Parathyroid adenoma (tissue), 2 donors: ENCODE measurements around the gene NDUFAF2.

Source experiments
- H2AFZ ChIP-seq: fragments of 300-600 bp; sonication (generic); one replicate; pipeline ENCODE4 v1.7.0; 2017; ENCODE audit warnings: antibody characterized with exemption, mild to moderate bottlenecking
- H3K27ac ChIP-seq: fragments of 300-600 bp; sonication (generic); one replicate; pipeline ENCODE4 v1.7.0; 2017
- H3K27me3 ChIP-seq: fragments of 300-600 bp; sonication (generic); one replicate; pipeline ENCODE4 v1.7.0; 2017; ENCODE audit warnings: low read length; ENCODE audit not compliant: control insufficient read depth, insufficient read depth
- H3K36me3 ChIP-seq: fragments of 300-600 bp; sonication (generic); one replicate; pipeline ENCODE4 v1.7.0; 2017; ENCODE audit warnings: low read length; ENCODE audit not compliant: control insufficient read depth, insufficient read depth
- H3K4me1 ChIP-seq: fragments of 300-600 bp; sonication (generic); one replicate; pipeline ENCODE4 v1.7.0; 2017; ENCODE audit warnings: control low read depth
- H3K4me2 ChIP-seq: fragments of 300-600 bp; sonication (generic); one replicate; pipeline ENCODE4 v1.7.0; 2017; ENCODE audit warnings: low read length
- H3K4me3 ChIP-seq: fragments of 300-600 bp; sonication (generic); one replicate; pipeline ENCODE4 v1.7.0; 2017; ENCODE audit warnings: low read depth, low read length
- H3K79me2 ChIP-seq: fragments of 300-600 bp; sonication (generic); one replicate; pipeline ENCODE4 v1.7.0; 2017; ENCODE audit warnings: control low read depth
- H3K9ac ChIP-seq: fragments of 300-600 bp; sonication (generic); one replicate; pipeline ENCODE4 v1.7.0; 2017; ENCODE audit warnings: mild to moderate bottlenecking
- H3K9me3 ChIP-seq: fragments of 300-600 bp; sonication (generic); one replicate; pipeline ENCODE4 v1.7.0; 2017; ENCODE audit warnings: low read length; ENCODE audit not compliant: control insufficient read depth
- TF ChIP-seq, protein P1 (sequence below): fragments of 300-600 bp; sonication (generic); IDR thresholded peaks from one replicate; pipeline ENCODE4 v1.7.0; 2017; ENCODE audit warnings: antibody characterized with exemption, mild to moderate bottlenecking
- donor health status: primary hyperparathyroidism.

Gene NDUFAF2

GRCh38 chr5:61053937-61054336 is 108.9 kb downstream of the NDUFAF2 start:
- Histone ChIP-seq H3K27me3 (no peaks in the 10 kb centered on the region), H3K9ac (no peak overlapping the region), H3K27ac (no peak overlapping the region), H3K4me3 (no peak overlapping the region), H3K4me2 (no peak overlapping the region), H3K9me3 (no peaks in the 10 kb centered on the region), H2AFZ (no peak overlapping the region), H3K4me1 (no peaks in the 10 kb centered on the region), H3K36me3 (no peaks in the 10 kb centered on the region), H3K79me2 (no peaks in the 10 kb centered on the region)
- TF ChIP-seq, protein P1, sequence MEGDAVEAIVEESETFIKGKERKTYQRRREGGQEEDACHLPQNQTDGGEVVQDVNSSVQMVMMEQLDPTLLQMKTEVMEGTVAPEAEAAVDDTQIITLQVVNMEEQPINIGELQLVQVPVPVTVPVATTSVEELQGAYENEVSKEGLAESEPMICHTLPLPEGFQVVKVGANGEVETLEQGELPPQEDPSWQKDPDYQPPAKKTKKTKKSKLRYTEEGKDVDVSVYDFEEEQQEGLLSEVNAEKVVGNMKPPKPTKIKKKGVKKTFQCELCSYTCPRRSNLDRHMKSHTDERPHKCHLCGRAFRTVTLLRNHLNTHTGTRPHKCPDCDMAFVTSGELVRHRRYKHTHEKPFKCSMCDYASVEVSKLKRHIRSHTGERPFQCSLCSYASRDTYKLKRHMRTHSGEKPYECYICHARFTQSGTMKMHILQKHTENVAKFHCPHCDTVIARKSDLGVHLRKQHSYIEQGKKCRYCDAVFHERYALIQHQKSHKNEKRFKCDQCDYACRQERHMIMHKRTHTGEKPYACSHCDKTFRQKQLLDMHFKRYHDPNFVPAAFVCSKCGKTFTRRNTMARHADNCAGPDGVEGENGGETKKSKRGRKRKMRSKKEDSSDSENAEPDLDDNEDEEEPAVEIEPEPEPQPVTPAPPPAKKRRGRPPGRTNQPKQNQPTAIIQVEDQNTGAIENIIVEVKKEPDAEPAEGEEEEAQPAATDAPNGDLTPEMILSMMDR, result no peak

DNA sequence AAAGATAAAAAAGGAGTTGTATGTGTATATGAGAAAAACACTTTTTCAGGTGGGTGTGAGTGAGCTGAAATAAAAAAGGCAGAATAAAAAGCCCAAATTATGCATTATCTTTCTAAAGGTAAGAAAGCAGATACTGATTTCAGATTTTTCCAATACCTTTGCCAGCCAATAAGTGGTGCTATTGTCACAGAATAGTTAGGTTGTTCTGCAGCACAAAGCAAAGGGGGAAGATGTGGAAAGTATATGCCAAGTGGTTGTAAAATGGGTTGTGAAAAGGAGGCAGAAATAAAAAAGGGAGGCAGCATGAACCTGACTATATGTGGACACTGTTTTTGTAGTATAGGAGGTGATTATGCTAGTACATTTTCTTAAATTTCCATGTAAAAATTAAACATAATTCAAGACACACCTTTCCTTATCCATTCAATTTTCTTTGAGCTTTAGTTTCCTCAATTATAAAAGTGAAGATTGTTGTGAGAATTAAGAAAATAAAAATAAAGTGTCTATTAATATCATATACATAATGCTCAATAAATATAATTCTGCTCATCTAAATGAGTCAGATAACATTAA is 110.5 kb downstream of the NDUFAF2 start:
- Histone ChIP-seq H2AFZ (no peak overlapping the region), H3K79me2 (no peaks in the 10 kb centered on the region), H3K4me2 (no peak overlapping the region), H3K27me3 (no peaks in the 10 kb centered on the region), H3K4me3 (no peak overlapping the region), H3K27ac (no peak overlapping the region), H3K36me3 (no peaks in the 10 kb centered on the region), H3K9me3 (no peaks in the 10 kb centered on the region), H3K4me1 (no peaks in the 10 kb centered on the region), H3K9ac (no peak overlapping the region)
- TF ChIP-seq, protein P1, result peak; percentile 53

- Histone ChIP-seq H3K4me2 (no peak overlapping the region), H3K9ac (no peak overlapping the region), H2AFZ (no peak overlapping the region), H3K9me3 (no peaks in the 10 kb centered on the region), H3K36me3 (no peaks in the 10 kb centered on the region), H3K4me1 (no peaks in the 10 kb centered on the region), H3K79me2 (no peaks in the 10 kb centered on the region), H3K27me3 (no peaks in the 10 kb centered on the region), H3K27ac (no peak overlapping the region), H3K4me3 (no peak overlapping the region)
- TF ChIP-seq, protein P1, result no peak
Measured at GRCh38 chr5:61059499-61059898, 114.5 kb downstream of the NDUFAF2 start.

- Histone ChIP-seq H2AFZ (no peak overlapping the region), H3K4me3 (no peak overlapping the region), H3K27ac (no peak overlapping the region), H3K9me3 (no peaks in the 10 kb centered on the region), H3K4me1 (no peaks in the 10 kb centered on the region), H3K9ac (no peak overlapping the region), H3K27me3 (no peaks in the 10 kb centered on the region), H3K36me3 (no peaks in the 10 kb centered on the region), H3K79me2 (no peaks in the 10 kb centered on the region), H3K4me2 (no peak overlapping the region)
- TF ChIP-seq, protein P1, result no peak
Measured at GRCh38 chr5:61069150-61069549, 124.1 kb downstream of the NDUFAF2 start.

DNA sequence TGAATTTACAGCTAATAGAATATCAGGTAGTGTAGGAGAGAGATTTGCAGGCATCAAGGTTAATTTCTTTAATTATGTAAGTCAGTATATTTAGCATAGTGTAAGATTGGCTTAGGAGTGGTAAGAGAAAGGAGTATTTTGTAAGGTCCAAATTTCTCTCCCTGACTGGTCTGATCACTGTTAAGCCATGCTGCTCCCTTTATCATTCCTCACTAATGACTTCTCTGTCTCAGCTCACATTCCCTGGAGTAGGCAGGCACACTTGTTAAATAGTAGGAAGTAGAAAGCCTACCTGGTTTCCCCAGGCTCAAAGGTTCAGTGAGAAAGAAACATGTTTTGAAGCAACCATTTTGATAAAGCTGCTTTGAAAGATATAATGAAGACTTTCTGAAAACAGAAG is 126.5 kb downstream of the NDUFAF2 start:
- TF ChIP-seq, protein P1, result no peak
- no peak overlapping the region for H3K4me2 ChIP-seq

More for the DNA sequence above, 126.5 kb downstream of the NDUFAF2 start:
- Histone ChIP-seq H3K27ac (no peak overlapping the region), H3K4me3 (no peak overlapping the region), H3K79me2 (no peaks in the 10 kb centered on the region), H3K4me1 (no peaks in the 10 kb centered on the region), H3K36me3 (no peaks in the 10 kb centered on the region), H3K9me3 (no peaks in the 10 kb centered on the region), H2AFZ (no peak overlapping the region), H3K27me3 (no peaks in the 10 kb centered on the region), H3K9ac (no peak overlapping the region)
